Measurements from ENCODE around the gene SMG6. TPM values are rescaled to one million over a fixed set of nuclear protein-coding genes. Genes with fewer than 3 reads are reported as not detected.

SMG6 gene
- total and polyA plus RNA-seq, 4 donors, result 16.2 to 67.3 (median 31.4) TPM

DNA sequence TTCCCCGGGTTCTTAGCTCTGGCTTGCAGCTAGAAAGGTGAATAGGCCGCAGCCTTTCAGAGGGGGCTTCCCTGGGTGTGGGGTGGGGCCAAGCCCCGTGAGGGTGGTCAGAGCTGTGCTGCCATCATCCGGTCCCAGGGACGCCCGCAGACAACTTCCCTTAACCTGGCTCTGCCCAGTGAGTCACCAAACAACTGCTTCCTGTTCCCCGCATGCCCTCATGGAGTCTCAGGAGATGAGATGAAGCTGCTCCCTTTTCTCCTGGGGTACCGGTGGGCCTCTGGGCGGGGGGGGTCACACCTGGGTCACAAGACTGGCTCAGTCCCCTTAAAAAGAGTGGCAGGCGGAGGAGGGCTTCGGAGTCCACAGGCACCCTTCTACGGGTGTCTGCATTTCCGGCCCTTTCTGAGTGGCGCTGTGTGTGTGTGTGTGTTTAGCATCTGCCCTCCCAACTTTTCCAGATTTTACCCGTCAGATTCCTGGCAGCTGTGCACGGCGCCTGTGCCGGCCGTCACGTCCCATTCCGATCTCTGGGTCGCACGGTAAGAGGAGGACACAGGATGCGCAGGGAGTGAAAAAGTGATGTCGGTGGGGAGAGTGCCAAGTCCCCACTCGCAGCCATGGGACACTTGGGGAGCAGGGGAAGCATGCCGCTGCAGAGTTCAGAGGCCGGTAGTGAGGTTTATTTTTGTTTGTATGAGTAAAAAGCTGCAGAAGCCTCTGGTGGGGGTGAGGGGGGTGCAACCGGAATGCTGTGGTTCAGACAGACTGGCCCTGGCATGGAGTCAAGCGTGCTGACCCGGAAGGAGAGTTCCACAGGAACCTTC is 231.9 kb downstream of the SMG6 start:
- peak in 1 of 2 donors; percentile 47 for DNase-seq
- Histone ChIP-seq H3K27ac (ENCODE audit: low read depth in 1 of 2, low read length in 2 of 2) (no peak overlapping the region), H3K36me3 (ENCODE audit: control insufficient read depth in 1 of 2, insufficient read depth in 2 of 2, low read length in 1 of 2) (no peaks in the 10 kb centered on the region), H3K27me3 (ENCODE audit: control insufficient read depth in 1 of 2, insufficient read depth in 2 of 2, low read length in 1 of 2) (no peaks in the 10 kb centered on the region), H3K4me3 (ENCODE audit: low read length in 2 of 2) (no peak overlapping the region), H3K9me3 (ENCODE audit: control insufficient read depth, low read length) (no peaks in the 10 kb centered on the region), H3K4me1 (ENCODE audit: control insufficient read depth in 1 of 2, insufficient read depth in 2 of 2, low read length in 2 of 2) (no peaks in the 10 kb centered on the region)
- intact Hi-C loops (cut with DNase I), result no loop called here
- no peak for ATAC-seq (ENCODE audit: low FRiP score)
- 78 to 80% methylated on average over 31 of the region's 31 CpGs for WGBS, 2 donors

- ATAC-seq (ENCODE audit: low FRiP score) (no peak), DNase-seq (peak in 1 of 2 donors; percentile 36)
- H3K27ac ChIP-seq (ENCODE audit: low read depth in 1 of 2, low read length in 2 of 2), result no peak overlapping the region
- H3K27me3 ChIP-seq (ENCODE audit: control insufficient read depth in 1 of 2, insufficient read depth in 2 of 2, low read length in 1 of 2), result no peaks in the 10 kb centered on the region
- WGBS, 2 donors, result 86 to 88% methylated on average over 6 of the region's 6 CpGs
- no peak overlapping the region for H3K4me3 ChIP-seq (ENCODE audit: low read length in 2 of 2)
- no peaks in the 10 kb centered on the region for H3K36me3 ChIP-seq (ENCODE audit: control insufficient read depth in 1 of 2, insufficient read depth in 2 of 2, low read length in 1 of 2)
- no peaks in the 10 kb centered on the region for H3K4me1 ChIP-seq (ENCODE audit: control insufficient read depth in 1 of 2, insufficient read depth in 2 of 2, low read length in 2 of 2)
- H3K9me3 ChIP-seq (ENCODE audit: control insufficient read depth, low read length), result no peaks in the 10 kb centered on the region
- intact Hi-C loops (cut with DNase I), result no loop called here
These were observed 232.6 kb downstream of the SMG6 start for GRCh38 chr17:2071024-2071385.

GRCh38 chr17:2070241-2071023 is 233.2 kb downstream of the SMG6 start:
- Histone ChIP-seq H3K4me1 (ENCODE audit: control insufficient read depth in 1 of 2, insufficient read depth in 2 of 2, low read length in 2 of 2) (no peaks in the 10 kb centered on the region), H3K36me3 (ENCODE audit: control insufficient read depth in 1 of 2, insufficient read depth in 2 of 2, low read length in 1 of 2) (no peaks in the 10 kb centered on the region), H3K27ac (ENCODE audit: low read depth in 1 of 2, low read length in 2 of 2) (no peak overlapping the region), H3K9me3 (ENCODE audit: control insufficient read depth, low read length) (no peaks in the 10 kb centered on the region), H3K27me3 (ENCODE audit: control insufficient read depth in 1 of 2, insufficient read depth in 2 of 2, low read length in 1 of 2) (no peaks in the 10 kb centered on the region), H3K4me3 (ENCODE audit: low read length in 2 of 2) (no peak overlapping the region)
- 81 to 83% methylated on average over 13 of the region's 13 CpGs for WGBS, 2 donors
- DNase-seq (peak in 1 of 2 donors; percentile 42), ATAC-seq (ENCODE audit: low FRiP score) (no peak)
- intact Hi-C loops (cut with DNase I), result no loop called here

GRCh38 chr17:2068519-2069051 is 235.0 kb downstream of the SMG6 start:
- H3K4me1 ChIP-seq (ENCODE audit: control insufficient read depth in 1 of 2, insufficient read depth in 2 of 2, low read length in 2 of 2), result no peaks in the 10 kb centered on the region
- peak in 1 of 2 donors; percentile 44 for DNase-seq

GRCh38 chr17:2068031-2068518 is 235.5 kb downstream of the SMG6 start:
- Histone ChIP-seq H3K36me3 (ENCODE audit: control insufficient read depth in 1 of 2, insufficient read depth in 2 of 2, low read length in 1 of 2) (peaks cover 0 to 3% of the 10 kb centered on the region in 2 donors), H3K9me3 (ENCODE audit: control insufficient read depth, low read length) (no peaks in the 10 kb centered on the region), H3K4me1 (ENCODE audit: control insufficient read depth in 1 of 2, insufficient read depth in 2 of 2, low read length in 2 of 2) (no peaks in the 10 kb centered on the region), H3K4me3 (ENCODE audit: low read length in 2 of 2) (no peak overlapping the region), H3K27me3 (ENCODE audit: control insufficient read depth in 1 of 2, insufficient read depth in 2 of 2, low read length in 1 of 2) (no peaks in the 10 kb centered on the region), H3K27ac (ENCODE audit: low read depth in 1 of 2, low read length in 2 of 2) (no peak overlapping the region)
- WGBS, 2 donors, result 71% methylated on average over 6 of the region's 6 CpGs
- DNase-seq, result peak in 1 of 2 donors; percentile 53
- no peak for ATAC-seq (ENCODE audit: low FRiP score)
- intact Hi-C loops (cut with DNase I), result no loop called here

More at GRCh38 chr17:2068519-2069051, 235.0 kb downstream of the SMG6 start:
- Histone ChIP-seq H3K27me3 (ENCODE audit: control insufficient read depth in 1 of 2, insufficient read depth in 2 of 2, low read length in 1 of 2) (no peaks in the 10 kb centered on the region), H3K27ac (ENCODE audit: low read depth in 1 of 2, low read length in 2 of 2) (no peak overlapping the region), H3K36me3 (ENCODE audit: control insufficient read depth in 1 of 2, insufficient read depth in 2 of 2, low read length in 1 of 2) (peaks cover 0 to 3% of the 10 kb centered on the region in 2 donors), H3K4me3 (ENCODE audit: low read length in 2 of 2) (no peak overlapping the region), H3K9me3 (ENCODE audit: control insufficient read depth, low read length) (no peaks in the 10 kb centered on the region)
- no peak for ATAC-seq (ENCODE audit: low FRiP score)
- 82 to 85% methylated on average over 15 of the region's 15 CpGs for WGBS, 2 donors
- intact Hi-C loops (cut with DNase I), result no loop called here

DNA sequence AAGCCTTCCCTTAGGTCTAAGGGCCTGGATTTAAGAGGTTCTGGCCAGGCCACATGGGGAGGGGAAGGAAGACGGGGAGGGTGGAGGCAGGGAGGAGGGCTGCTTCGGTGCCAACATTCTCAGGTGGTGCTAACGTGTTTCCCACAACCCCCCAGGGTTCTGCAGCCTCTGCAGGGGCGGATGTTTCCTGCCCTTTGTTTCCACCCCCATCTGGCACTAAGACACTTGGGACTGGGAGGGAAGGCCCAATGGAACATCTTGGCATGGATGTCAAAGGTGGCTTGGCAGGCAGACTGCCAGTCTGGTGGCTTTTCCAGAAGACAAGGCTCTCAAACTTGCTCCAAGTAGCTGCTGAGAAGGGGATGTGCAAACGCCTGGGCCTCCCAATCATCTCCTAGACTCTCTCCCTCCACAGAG is 236.0 kb downstream of the SMG6 start:
- H3K4me3 ChIP-seq (ENCODE audit: low read length in 2 of 2), result no peak overlapping the region
- WGBS, 2 donors, result 53 to 55% methylated on average over 5 of the region's 5 CpGs
- DNase-seq, result peak in 1 of 2 donors; percentile 45
- no peak overlapping the region for H3K27ac ChIP-seq (ENCODE audit: low read depth in 1 of 2, low read length in 2 of 2)
- H3K36me3 ChIP-seq (ENCODE audit: control insufficient read depth in 1 of 2, insufficient read depth in 2 of 2, low read length in 1 of 2), result peaks cover 0 to 3% of the 10 kb centered on the region in 2 donors
- H3K9me3 ChIP-seq (ENCODE audit: control insufficient read depth, low read length), result no peaks in the 10 kb centered on the region
- no peak for ATAC-seq (ENCODE audit: low FRiP score)
- no peaks in the 10 kb centered on the region for H3K27me3 ChIP-seq (ENCODE audit: control insufficient read depth in 1 of 2, insufficient read depth in 2 of 2, low read length in 1 of 2)
- H3K4me1 ChIP-seq (ENCODE audit: control insufficient read depth in 1 of 2, insufficient read depth in 2 of 2, low read length in 2 of 2), result no peaks in the 10 kb centered on the region
- intact Hi-C loops (cut with DNase I), result no loop called here

DNA sequence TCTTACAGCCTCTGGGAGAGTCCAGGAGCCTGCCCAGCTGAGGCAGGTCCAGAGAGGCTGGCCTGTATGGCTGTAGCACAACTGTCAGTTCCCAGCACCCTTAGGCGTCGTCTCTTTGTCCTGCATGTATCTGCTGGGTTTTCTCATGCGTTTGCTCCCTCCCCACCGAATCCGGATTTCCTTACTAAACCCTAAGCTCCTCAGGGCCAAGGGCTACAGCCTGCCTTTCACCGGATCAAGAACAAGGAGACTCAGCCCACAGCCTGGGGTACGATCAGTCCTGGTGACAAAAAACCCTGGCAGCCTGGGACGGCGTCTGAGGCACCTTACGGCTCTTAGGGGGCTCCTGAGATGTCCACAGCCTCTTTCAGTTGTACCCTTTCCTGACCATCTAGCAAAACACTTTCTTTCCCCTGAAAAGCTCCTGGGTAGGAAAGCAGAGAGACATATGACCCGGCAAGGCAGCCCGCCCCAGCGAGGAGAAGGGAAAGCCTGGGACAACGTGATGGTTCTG is 236.5 kb downstream of the SMG6 start:
- no peak for ATAC-seq (ENCODE audit: low FRiP score)
- DNase-seq, result peak in 1 of 2 donors; percentile 28

DNA sequence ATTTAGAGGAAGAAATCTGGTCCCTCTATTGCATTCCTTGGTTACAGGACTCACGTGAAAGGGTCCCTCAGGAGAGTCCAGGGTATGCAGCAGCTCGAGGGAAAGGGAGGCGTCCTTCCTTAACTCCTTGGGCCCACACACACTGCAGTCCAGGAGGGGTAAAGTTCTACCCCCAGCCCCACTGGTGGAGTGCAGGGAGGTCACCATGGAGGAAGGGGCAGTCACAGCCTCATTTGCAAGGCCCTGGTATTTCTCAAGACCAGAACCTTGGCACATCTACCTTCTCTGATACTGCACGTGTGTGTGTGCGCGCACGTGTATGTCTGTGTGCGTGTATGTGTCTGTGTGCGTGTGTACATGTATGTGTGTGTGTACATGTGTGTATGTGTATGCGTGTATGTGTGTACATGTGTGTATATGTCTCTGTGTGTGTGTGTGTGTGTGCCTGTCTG is 237.6 kb downstream of the SMG6 start:
- no peaks in the 10 kb centered on the region for H3K4me1 ChIP-seq (ENCODE audit: control insufficient read depth in 1 of 2, insufficient read depth in 2 of 2, low read length in 2 of 2)
- WGBS, 2 donors, result 74 to 76% methylated on average over 10 of the region's 10 CpGs
- H3K27me3 ChIP-seq (ENCODE audit: control insufficient read depth in 1 of 2, insufficient read depth in 2 of 2, low read length in 1 of 2), result no peaks in the 10 kb centered on the region
- intact Hi-C loops (cut with DNase I), result no loop called here
- no peak overlapping the region for H3K27ac ChIP-seq (ENCODE audit: low read depth in 1 of 2, low read length in 2 of 2)
- DNase-seq (peak in 1 of 2 donors; percentile 39), ATAC-seq (ENCODE audit: low FRiP score) (no peak)
- peaks cover 0 to 3% of the 10 kb centered on the region in 2 donors for H3K36me3 ChIP-seq (ENCODE audit: control insufficient read depth in 1 of 2, insufficient read depth in 2 of 2, low read length in 1 of 2)
- H3K9me3 ChIP-seq (ENCODE audit: control insufficient read depth, low read length), result no peaks in the 10 kb centered on the region
- H3K4me3 ChIP-seq (ENCODE audit: low read length in 2 of 2), result no peak overlapping the region

More for the DNA sequence above, 236.5 kb downstream of the SMG6 start:
- intact Hi-C loops (cut with DNase I), result no loop called here
- no peak overlapping the region for H3K4me3 ChIP-seq (ENCODE audit: low read length in 2 of 2)
- no peak overlapping the region for H3K27ac ChIP-seq (ENCODE audit: low read depth in 1 of 2, low read length in 2 of 2)
- no peaks in the 10 kb centered on the region for H3K4me1 ChIP-seq (ENCODE audit: control insufficient read depth in 1 of 2, insufficient read depth in 2 of 2, low read length in 2 of 2)
- H3K9me3 ChIP-seq (ENCODE audit: control insufficient read depth, low read length), result no peaks in the 10 kb centered on the region
- H3K27me3 ChIP-seq (ENCODE audit: control insufficient read depth in 1 of 2, insufficient read depth in 2 of 2, low read length in 1 of 2), result no peaks in the 10 kb centered on the region
- H3K36me3 ChIP-seq (ENCODE audit: control insufficient read depth in 1 of 2, insufficient read depth in 2 of 2, low read length in 1 of 2), result peaks cover 0 to 3% of the 10 kb centered on the region in 2 donors
- 75 to 79% methylated on average over 14 of the region's 14 CpGs for WGBS, 2 donors

Data from aorta (tissue), 5 donors.